HEK293 (cell line): ENCODE measurements around the gene ANKRD63.

Experiments
- CTCF ChIA-PET: fragments of 350-600 bp; formaldehyde crosslinking; extraction: SDS; loops from one replicate; lab custom pipeline; 2021; ENCODE audit warnings: antibody characterized with exemption; lab: Yijun Ruan, JAX
- POLR2A ChIA-PET: fragments of 300-600 bp; formaldehyde crosslinking; extraction: SDS; loops from one replicate; lab custom pipeline; 2020; ENCODE audit warnings: antibody characterized with exemption, inconsistent platforms; lab: Yijun Ruan, JAX
- H3K27ac ChIP-seq: fragments of 200-500 bp; sonication (Bioruptor generic); 2 replicates; pipeline ENCODE4 v1.5.1; 2014; ENCODE audit warnings: low read depth, low read length, control low read depth, inconsistent platforms; ENCODE audit errors: extremely low read depth
- H3K36me3 ChIP-seq, 2 experiments: fragments of 200-500 bp in 1 of 2; sonication (Bioruptor generic) in 1 of 2; 1 replicate in 1 of 2; 2 replicates in 1 of 2; pipeline ENCODE4 v1.5.1; 2014 to 2017; ENCODE audit warnings: inconsistent platforms in 2 of 2, low read length in 2 of 2; ENCODE audit not compliant: control insufficient read depth in 2 of 2, insufficient read depth in 1 of 2
- H3K4me1 ChIP-seq: fragments of 200-500 bp; sonication (Bioruptor generic); 2 replicates; pipeline ENCODE4 v1.5.1; 2014; ENCODE audit warnings: mild to moderate bottlenecking, low read length, inconsistent platforms; ENCODE audit not compliant: control insufficient read depth, insufficient read depth
- H3K4me3 ChIP-seq: 2 replicates; pipeline ENCODE4 v1.5.1; 2011; ENCODE audit warnings: low read depth, mild to moderate bottlenecking, control low read depth, low read length, moderate library complexity
- H3K9me3 ChIP-seq: fragments of 200-500 bp; sonication (Bioruptor generic); 2 replicates; pipeline ENCODE4 v1.5.1; 2014; ENCODE audit warnings: low read depth, low read length, inconsistent platforms; ENCODE audit not compliant: control insufficient read depth, insufficient read depth
- ATF2 ChIP-seq: fragments of 450-650 bp; formaldehyde crosslinking; IDR thresholded peaks from 2 replicates; pipeline ENCODE4 v1.5.1; 2016; ENCODE audit warnings: missing biosample characterization, missing genetic modification characterization, low read depth
- CTCF ChIP-seq: fragments of 450-650 bp; formaldehyde crosslinking; IDR thresholded peaks from 2 replicates; pipeline ENCODE4 v1.5.1; 2016; ENCODE audit warnings: missing biosample characterization, missing genetic modification characterization
- GLI2 ChIP-seq: fragments of 450-650 bp; formaldehyde crosslinking; IDR thresholded peaks from 2 replicates; pipeline ENCODE4; 2017; ENCODE audit warnings: missing biosample characterization, missing genetic modification characterization, low read depth, borderline replicate concordance
- HIC1 ChIP-seq: fragments of 450-650 bp; formaldehyde crosslinking; IDR thresholded peaks from 2 replicates; pipeline ENCODE4 v1.5.1; 2016; ENCODE audit warnings: missing biosample characterization, missing genetic modification characterization
- HOXD13 ChIP-seq: sonication (generic); formaldehyde crosslinking; IDR thresholded peaks from 2 replicates; pipeline ENCODE4 v1.8.0; 2022; ENCODE audit warnings: missing genetic modification reagents, borderline replicate concordance
- KLF7 ChIP-seq: fragments of 450-650 bp; formaldehyde crosslinking; IDR thresholded peaks from 2 replicates; pipeline ENCODE4 v1.5.1; 2016; ENCODE audit warnings: missing biosample characterization, missing genetic modification characterization, borderline replicate concordance
- KLF8 ChIP-seq: fragments of 450-650 bp; formaldehyde crosslinking; IDR thresholded peaks from 2 replicates; pipeline ENCODE4 v1.5.1; 2016; ENCODE audit warnings: missing biosample characterization, missing genetic modification characterization
- KLF9 ChIP-seq: fragments of 450-650 bp; formaldehyde crosslinking; IDR thresholded peaks from 2 replicates; pipeline ENCODE4 v1.5.1; 2016; ENCODE audit warnings: missing biosample characterization, missing genetic modification characterization, low read depth
- OVOL3 ChIP-seq: fragments of 450-650 bp; formaldehyde crosslinking; IDR thresholded peaks from 2 replicates; pipeline ENCODE4 v1.5.1; 2016; ENCODE audit warnings: missing biosample characterization, missing genetic modification characterization
- PATZ1 ChIP-seq: fragments of 450-650 bp; formaldehyde crosslinking; IDR thresholded peaks from 2 replicates; pipeline ENCODE4 v1.5.1; 2016; ENCODE audit warnings: missing biosample characterization, missing genetic modification characterization
- YY1 ChIP-seq: fragments of 450-650 bp; formaldehyde crosslinking; IDR thresholded peaks from 2 replicates; pipeline ENCODE4 v1.5.1; 2018; ENCODE audit warnings: missing biosample characterization, missing genetic modification characterization
- ZBTB1 ChIP-seq: fragments of 450-650 bp; formaldehyde crosslinking; IDR thresholded peaks from 2 replicates; pipeline ENCODE4 v1.5.1; 2016; ENCODE audit warnings: missing biosample characterization, missing genetic modification characterization
- ZNF140 ChIP-seq: fragments of 450-650 bp; formaldehyde crosslinking; IDR thresholded peaks from 2 replicates; pipeline ENCODE4 v1.5.1; 2016; ENCODE audit warnings: missing biosample characterization, missing genetic modification characterization
- ZNF18 ChIP-seq: fragments of 450-650 bp; formaldehyde crosslinking; IDR thresholded peaks from 2 replicates; pipeline ENCODE4 v1.5.1; 2016; ENCODE audit warnings: missing biosample characterization, missing genetic modification characterization
- ZNF24 ChIP-seq: fragments of 450-650 bp; formaldehyde crosslinking; IDR thresholded peaks from 2 replicates; pipeline ENCODE4 v1.5.1; 2016; ENCODE audit warnings: missing biosample characterization, missing genetic modification characterization
- ZNF366 ChIP-seq: fragments of 450-650 bp; formaldehyde crosslinking; conservative IDR thresholded peaks from 2 replicates; pipeline ENCODE4 v1.5.1; 2016; ENCODE audit warnings: missing biosample characterization, missing genetic modification characterization
- ZNF423 ChIP-seq: fragments of 450-650 bp; formaldehyde crosslinking; IDR thresholded peaks from 2 replicates; pipeline ENCODE4 v1.5.1; 2016; ENCODE audit warnings: missing biosample characterization, missing genetic modification characterization
- ZNF544 ChIP-seq: fragments of 450-650 bp; formaldehyde crosslinking; IDR thresholded peaks from 2 replicates; pipeline ENCODE4 v1.5.0; 2017; ENCODE audit warnings: missing biosample characterization, missing genetic modification characterization
- ZNF596 ChIP-seq: fragments of 450-650 bp; IDR thresholded peaks from 2 replicates; pipeline ENCODE4 v1.5.0; 2018; ENCODE audit warnings: missing biosample characterization, mild to moderate bottlenecking, missing genetic modification characterization, moderate library complexity
- ZNF600 ChIP-seq: fragments of 450-650 bp; formaldehyde crosslinking; IDR thresholded peaks from 2 replicates; pipeline ENCODE4 v1.5.1; 2016; ENCODE audit warnings: missing biosample characterization, missing genetic modification characterization
- ZNF621 ChIP-seq: fragments of 450-650 bp; formaldehyde crosslinking; IDR thresholded peaks from 2 replicates; pipeline ENCODE4 v1.5.1; 2017; ENCODE audit warnings: missing biosample characterization, missing genetic modification characterization
- ZNF707 ChIP-seq: fragments of 450-650 bp; formaldehyde crosslinking; IDR thresholded peaks from 2 replicates; pipeline ENCODE4 v1.5.1; 2016; ENCODE audit warnings: missing biosample characterization, missing genetic modification characterization
- ZNF830 ChIP-seq: fragments of 450-650 bp; IDR thresholded peaks from 2 replicates; pipeline ENCODE4 v1.5.0; 2018; ENCODE audit warnings: missing biosample characterization, missing genetic modification characterization, low read depth, mild to moderate bottlenecking, moderate library complexity
- ZSCAN4 ChIP-seq: fragments of 450-650 bp; formaldehyde crosslinking; IDR thresholded peaks from 2 replicates; pipeline ENCODE4 v1.5.1; 2017; ENCODE audit warnings: missing biosample characterization, missing genetic modification characterization

ANKRD63 gene

GRCh38 chr15:40252141-40252437, 30.8 kb downstream of the ANKRD63 start (continued):
- TF ChIP-seq HOXD13 (CRISPR knock-in tag) (no peak), ZNF621 (tag by site-specific recombination) (no peak), KLF8 (tag by site-specific recombination) (no peak), KLF7 (tag by site-specific recombination) (no peak), CTCF (tag by site-specific recombination) (no peak)
- TF ChIP-seq, all 188 proteins: peak for 0

- CTCF ChIA-PET: interaction anchor here (1.9 kb wide), 1 partner anchor 23 kb away, joined by 14 read pairs; no protein-coding TSS in a partner anchor
- H3K9me3 ChIP-seq: no peaks in the 10 kb centered on the region
- POLR2A ChIA-PET: no interaction called here
- no peak overlapping the region for H3K27ac ChIP-seq
- no peak overlapping the region for H3K4me3 ChIP-seq
- TF ChIP-seq OVOL3 (tag by site-specific recombination): no peak
- no peak for TF ChIP-seq ZNF707 (tag by site-specific recombination)
- TF ChIP-seq ZSCAN4 (tag by site-specific recombination): no peak
- no peak for TF ChIP-seq ZBTB1 (tag by site-specific recombination)
- TF ChIP-seq ATF2 (tag by site-specific recombination): no peak
- TF ChIP-seq ZNF366 (tag by site-specific recombination): no peak
- no peak for TF ChIP-seq ZNF544 (tag by site-specific recombination)
- TF ChIP-seq YY1 (tag by site-specific recombination): no peak
- no peak for TF ChIP-seq ZNF600
- no peak for TF ChIP-seq ZNF830 (tag by site-specific recombination)
- no peak for TF ChIP-seq GLI2 (tag by site-specific recombination)
- TF ChIP-seq ZNF423 (tag by site-specific recombination): no peak
- TF ChIP-seq ZNF18 (tag by site-specific recombination): no peak
- no peak for TF ChIP-seq ZNF24 (tag by site-specific recombination)
- TF ChIP-seq KLF9 (tag by site-specific recombination): no peak
- no peak for TF ChIP-seq ZNF596 (tag by site-specific recombination)
- TF ChIP-seq PATZ1 (tag by site-specific recombination): no peak
- no peak for TF ChIP-seq ZNF140
- TF ChIP-seq HIC1 (tag by site-specific recombination): no peak
- peaks cover 4% of the 10 kb centered on the region; the same call in 1 of the 2 replicates for H3K4me1 ChIP-seq
- H3K36me3 ChIP-seq: no peaks in the 10 kb centered on the region
These were observed 31.3 kb downstream of the ANKRD63 start for GRCh38 chr15:40251486-40252140.
